Lower leg skin (tissue), 4 donors: ENCODE results near the gene GADD45GIP1. TPM values are rescaled to one million over a fixed set of nuclear protein-coding genes. Genes with fewer than 3 reads are reported as not detected.

Experiments used
- DNase-seq, 2 donors: peaks; one replicate each; pipeline ENCODE4 v3.0.0-alpha.2; 2019; ENCODE audit warnings: low spot score in 2 of 2
- H3K4me3 ChIP-seq: fragments of 200-600 bp; sonication (generic); 2 replicates; pipeline ENCODE4 v1.5.1; 2017; ENCODE audit warnings: mild to moderate bottlenecking, low read depth; ENCODE audit not compliant: poor library complexity, severe bottlenecking
- POLR2A ChIP-seq, 2 donors: fragments of 450-650 bp; IDR thresholded peaks; one replicate each; pipeline ENCODE4 v1.6.1; 2016 to 2017; ENCODE audit warnings: antibody characterized with exemption in 2 of 2, mild to moderate bottlenecking in 1 of 2, moderate library complexity in 1 of 2
- WGBS, 2 donors: methylation state at CpG; one replicate each; pipeline ENCODE4 v1.1.5; 2018; 5-methylcytosine and 5-hydroxymethylcytosine counted together
- intact Hi-C: fragments of 100-400 bp; cut with DNase I; formaldehyde crosslinking; loops from one replicate; pipeline ENCODE4 v1.15.0; 2023; ENCODE audit warnings: low total_unique reads
- total RNA-seq, 4 donors: library from RNA; depleted of rRNA; stranded (reverse); fragments of >200 nt; gene quantifications; one replicate each; pipeline ENCODE4 v1.1.0, GENCODE V29; 2016
- TF ChIP-seq, protein P1 (sequence below), 3 donors: fragments of 450-650 bp; IDR thresholded peaks; one replicate each; pipeline ENCODE4 v1.5.1; 2016; ENCODE audit warnings: antibody characterized with exemption in 3 of 3, mild to moderate bottlenecking in 3 of 3, moderate library complexity in 2 of 3

Gene GADD45GIP1
- total RNA-seq, 4 donors from 2014 or later: 21.8 to 42.3 (median 29.7) TPM

GRCh38 chr19:12986726-12987125 is 29.7 kb upstream of the GADD45GIP1 start:
- no peak for DNase-seq
- intact Hi-C loops: loop anchor here (10.0 kb wide), 1 partner anchor 78 kb away; no protein-coding TSS in a partner anchor
- TF ChIP-seq POLR2A (IDR thresholded peaks at IDR 0.05): no peak
- TF ChIP-seq, protein P1, sequence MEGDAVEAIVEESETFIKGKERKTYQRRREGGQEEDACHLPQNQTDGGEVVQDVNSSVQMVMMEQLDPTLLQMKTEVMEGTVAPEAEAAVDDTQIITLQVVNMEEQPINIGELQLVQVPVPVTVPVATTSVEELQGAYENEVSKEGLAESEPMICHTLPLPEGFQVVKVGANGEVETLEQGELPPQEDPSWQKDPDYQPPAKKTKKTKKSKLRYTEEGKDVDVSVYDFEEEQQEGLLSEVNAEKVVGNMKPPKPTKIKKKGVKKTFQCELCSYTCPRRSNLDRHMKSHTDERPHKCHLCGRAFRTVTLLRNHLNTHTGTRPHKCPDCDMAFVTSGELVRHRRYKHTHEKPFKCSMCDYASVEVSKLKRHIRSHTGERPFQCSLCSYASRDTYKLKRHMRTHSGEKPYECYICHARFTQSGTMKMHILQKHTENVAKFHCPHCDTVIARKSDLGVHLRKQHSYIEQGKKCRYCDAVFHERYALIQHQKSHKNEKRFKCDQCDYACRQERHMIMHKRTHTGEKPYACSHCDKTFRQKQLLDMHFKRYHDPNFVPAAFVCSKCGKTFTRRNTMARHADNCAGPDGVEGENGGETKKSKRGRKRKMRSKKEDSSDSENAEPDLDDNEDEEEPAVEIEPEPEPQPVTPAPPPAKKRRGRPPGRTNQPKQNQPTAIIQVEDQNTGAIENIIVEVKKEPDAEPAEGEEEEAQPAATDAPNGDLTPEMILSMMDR (IDR thresholded peaks at IDR 0.05): no peak
- 96% methylated on average over 12 of the region's 12 CpGs for WGBS, 2 donors
- H3K4me3 ChIP-seq: no peak overlapping the region

GRCh38 chr19:12985049-12985776 is 28.2 kb upstream of the GADD45GIP1 start:
- WGBS, 2 donors: 49% methylated on average over 13 to 14 of the region's 16 CpGs
- DNase-seq: peak; percentile 86 to 95
- TF ChIP-seq, protein P1 (IDR thresholded peaks at IDR 0.05): no peak
- no peak for TF ChIP-seq POLR2A (IDR thresholded peaks at IDR 0.05)
- intact Hi-C loops: loop anchor here (10.0 kb wide), 1 partner anchor 80 kb away; no protein-coding TSS in a partner anchor
- H3K4me3 ChIP-seq: no peak overlapping the region

DNA sequence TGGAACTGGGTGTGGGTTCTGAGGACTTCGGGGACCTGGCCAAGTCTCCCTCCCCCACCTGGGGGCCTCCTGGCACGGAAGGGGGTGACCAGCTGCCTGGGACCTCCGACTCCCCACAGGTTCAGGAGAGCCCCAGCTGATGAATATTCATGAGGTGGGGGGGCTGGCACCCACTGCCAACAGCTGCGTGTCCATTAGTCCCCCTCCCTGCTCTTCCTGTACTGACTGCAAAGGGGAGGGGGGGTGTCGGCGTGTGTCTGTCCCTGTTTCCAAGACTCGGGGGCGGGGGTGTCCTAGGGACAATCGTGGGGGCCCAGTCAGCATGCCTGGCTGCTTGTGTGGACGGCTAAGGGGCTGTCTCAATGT is 27.6 kb upstream of the GADD45GIP1 start:
- 27 to 40% methylated on average over 7 to 8 of the region's 10 CpGs for WGBS, 2 donors
- no peak for DNase-seq
- intact Hi-C loops: loop anchor here (10.0 kb wide), 1 partner anchor 80 kb away; no protein-coding TSS in a partner anchor
- TF ChIP-seq POLR2A (IDR thresholded peaks at IDR 0.05): no peak
- TF ChIP-seq, protein P1 (IDR thresholded peaks at IDR 0.05): no peak
- H3K4me3 ChIP-seq: no peak overlapping the region

DNA sequence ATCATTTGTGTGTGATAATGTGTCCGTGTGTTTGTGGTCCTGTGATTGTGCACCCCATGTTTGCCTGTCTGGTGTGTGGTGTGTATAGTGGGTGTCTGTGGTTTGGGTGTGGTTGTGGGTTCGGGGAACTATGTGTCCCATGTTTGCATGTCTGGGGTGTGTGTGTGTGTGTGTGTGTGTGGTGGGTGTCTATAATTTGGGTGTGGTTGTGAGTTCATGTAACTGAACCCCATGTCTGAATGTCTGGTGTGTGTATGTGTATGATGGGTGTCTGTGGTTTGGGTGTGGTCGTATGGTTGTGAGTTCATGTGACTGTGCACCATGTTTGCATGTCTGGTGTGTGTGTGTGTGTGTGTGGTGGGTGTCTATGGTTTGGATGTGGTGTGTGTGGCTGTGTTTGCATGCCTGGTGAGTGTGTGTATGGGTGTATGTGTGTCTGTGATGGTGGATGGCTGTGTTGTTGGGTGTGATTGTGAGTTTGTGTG is 27.2 kb upstream of the GADD45GIP1 start:
- intact Hi-C loops: loop anchor here (10.0 kb wide), 1 partner anchor 81 kb away; no protein-coding TSS in a partner anchor
- no peak for DNase-seq
- 59 to 61% methylated on average over 3 of the region's 3 CpGs for WGBS, 2 donors
- TF ChIP-seq, protein P1 (IDR thresholded peaks at IDR 0.05): no peak
- TF ChIP-seq POLR2A (IDR thresholded peaks at IDR 0.05): no peak
- H3K4me3 ChIP-seq: no peak overlapping the region

- TF ChIP-seq, protein P1 (IDR thresholded peaks at IDR 0.05): peak in 1 of 3 donors; percentile 70
- TF ChIP-seq POLR2A (IDR thresholded peaks at IDR 0.05): no peak
- no peak for DNase-seq
- H3K4me3 ChIP-seq: no peak overlapping the region
- intact Hi-C loops: loop anchor here (10.0 kb wide), 1 partner anchor 81 kb away; no protein-coding TSS in a partner anchor
- 10 to 13% methylated on average over 37 to 43 of the region's 51 CpGs for WGBS, 2 donors
Measured at GRCh38 chr19:12983542-12984142, 26.6 kb upstream of the GADD45GIP1 start.
